BJ (cell line): ENCODE data around the gene INTS12. TPM values are rescaled to one million over a fixed set of nuclear protein-coding genes. Genes with fewer than 3 reads are reported as not detected.

Experiments
- polyA plus RNA-seq: library from polyadenylated mRNA; depleted of rRNA; stranded (reverse); fragments of >200 nt; gene quantifications from 2 replicates; pipeline ENCODE4 v1.2.3, GENCODE V29; 2011; rRNA removed

INTS12 gene
- polyA plus RNA-seq, 1 experiment = 20.0 TPM

Other genes starting within 250 kb of the INTS12 start
- 51.8 and 64.4 TPM in 2 replicates for gene PPA2, start 234.6 kb downstream of the INTS12 start, polyA plus RNA-seq
- gene ARHGEF38, start 156.1 kb downstream of the INTS12 start, polyA plus RNA-seq = not detected in 2 replicates
- gene GSTCD, start 95 bp upstream of the INTS12 start, polyA plus RNA-seq = 4.6 and 8.3 TPM in 2 replicates
- not detected in 2 replicates for gene NPNT, start 186.8 kb upstream of the INTS12 start, polyA plus RNA-seq